GM04504 (cell line): ENCODE measurements around the gene GFOD1.
A peak's percentile ranks its signal among the peaks of the same experiment; 100 is the strongest.
"Not testable (repeated sequence)": the region's sequence is repeated elsewhere in the genome, so short reads cannot be mapped to it uniquely, and the experiment has no call there.

ENCODE experiments used
- DNase-seq: peaks from one replicate; pipeline ENCODE4 v3.0.0-alpha.2; 2012; ENCODE audit warnings: low read depth

Gene GFOD1

GRCh38 chr6:13511141-13511571 lies 23.8 kb upstream of the GFOD1 start:
- not testable (repeated sequence) for DNase-seq

GRCh38 chr6:13510433-13510832 lies 23.0 kb upstream of the GFOD1 start:
- not testable (repeated sequence) for DNase-seq

- peak; percentile 72 for DNase-seq
Measured at GRCh38 chr6:13508711-13509705, 21.6 kb upstream of the GFOD1 start.

GRCh38 chr6:13507306-13507860 lies 20.0 kb upstream of the GFOD1 start:
- DNase-seq = no peak

- DNase-seq = no peak
Measured at GRCh38 chr6:13505345-13505734, 17.9 kb upstream of the GFOD1 start.

- DNase-seq = no peak
Measured at GRCh38 chr6:13504611-13505344, 17.4 kb upstream of the GFOD1 start.

GRCh38 chr6:13500915-13501314 lies 13.5 kb upstream of the GFOD1 start:
- no peak for DNase-seq

- DNase-seq = no peak
Measured at GRCh38 chr6:13500264-13500663, 12.9 kb upstream of the GFOD1 start.

- DNase-seq = no peak
Measured at GRCh38 chr6:13496513-13497190, 9.3 kb upstream of the GFOD1 start.

GRCh38 chr6:13495818-13496217 lies 8.4 kb upstream of the GFOD1 start:
- DNase-seq = no peak

GRCh38 chr6:13495112-13495776 lies 7.8 kb upstream of the GFOD1 start:
- no peak for DNase-seq

- DNase-seq = no peak
Measured at GRCh38 chr6:13494137-13494536, 6.7 kb upstream of the GFOD1 start.

GRCh38 chr6:13493147-13493546 lies 5.7 kb upstream of the GFOD1 start:
- no peak for DNase-seq

GRCh38 chr6:13492357-13492756 lies 5.0 kb upstream of the GFOD1 start:
- no peak for DNase-seq

- no peak for DNase-seq
Measured at GRCh38 chr6:13491538-13491937, 4.1 kb upstream of the GFOD1 start.

- no peak for DNase-seq
Measured at GRCh38 chr6:13490402-13490801, 3.0 kb upstream of the GFOD1 start.

GRCh38 chr6:13488896-13489237 lies 1.5 kb upstream of the GFOD1 start:
- DNase-seq = no peak

GRCh38 chr6:13488015-13488895 lies 855 bp upstream of the GFOD1 start:
- no peak for DNase-seq

- no peak for DNase-seq
Measured at GRCh38 chr6:13486679-13487121, 700 bp downstream of the GFOD1 start.

GRCh38 chr6:13485923-13486562 lies 1.4 kb downstream of the GFOD1 start:
- DNase-seq = no peak
